ENCODE results near the gene CDK3. TPM values are rescaled to one million over a fixed set of nuclear protein-coding genes. Genes with fewer than 3 reads are reported as not detected.
"Not testable (repeated sequence)": the region's sequence is repeated elsewhere in the genome, so short reads cannot be mapped to it uniquely, and the experiment has no call there.

Gene CDK3
- total RNA-seq, 1 experiment from 2014 or later, result 8.5 TPM

GRCh38 chr17:75970626-75971025, 30.0 kb upstream of the CDK3 start:
- TF ChIP-seq, protein P1, sequence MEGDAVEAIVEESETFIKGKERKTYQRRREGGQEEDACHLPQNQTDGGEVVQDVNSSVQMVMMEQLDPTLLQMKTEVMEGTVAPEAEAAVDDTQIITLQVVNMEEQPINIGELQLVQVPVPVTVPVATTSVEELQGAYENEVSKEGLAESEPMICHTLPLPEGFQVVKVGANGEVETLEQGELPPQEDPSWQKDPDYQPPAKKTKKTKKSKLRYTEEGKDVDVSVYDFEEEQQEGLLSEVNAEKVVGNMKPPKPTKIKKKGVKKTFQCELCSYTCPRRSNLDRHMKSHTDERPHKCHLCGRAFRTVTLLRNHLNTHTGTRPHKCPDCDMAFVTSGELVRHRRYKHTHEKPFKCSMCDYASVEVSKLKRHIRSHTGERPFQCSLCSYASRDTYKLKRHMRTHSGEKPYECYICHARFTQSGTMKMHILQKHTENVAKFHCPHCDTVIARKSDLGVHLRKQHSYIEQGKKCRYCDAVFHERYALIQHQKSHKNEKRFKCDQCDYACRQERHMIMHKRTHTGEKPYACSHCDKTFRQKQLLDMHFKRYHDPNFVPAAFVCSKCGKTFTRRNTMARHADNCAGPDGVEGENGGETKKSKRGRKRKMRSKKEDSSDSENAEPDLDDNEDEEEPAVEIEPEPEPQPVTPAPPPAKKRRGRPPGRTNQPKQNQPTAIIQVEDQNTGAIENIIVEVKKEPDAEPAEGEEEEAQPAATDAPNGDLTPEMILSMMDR (conservative IDR thresholded peaks at IDR 0.05; ENCODE audit: low read depth, low read length), result no peak
- TF ChIP-seq EZH2phosphoT487 (IDR thresholded peaks at IDR 0.05; ENCODE audit: borderline replicate concordance, low read length) (no peak), EZH2 (IDR thresholded peaks at IDR 0.05; ENCODE audit: low read length, unreplicated experiment) (no peak)
- H3K27ac ChIP-seq (ENCODE audit: low read length), result peak overlapping the region; percentile 46
- POLR2A ChIA-PET (ENCODE audit: unreplicated experiment), result interaction anchor here (0.5 kb wide), 1 partner anchor 93 kb away, joined by 3 read pairs; no protein-coding TSS in a partner anchor
- CTCF ChIA-PET, result no interaction called here
- intact Hi-C loops (cut with micrococcal nuclease), result no loop called here
- H3K27me3 ChIP-seq (ENCODE audit: low read length), result no peaks in the 10 kb centered on the region
- no peaks in the 10 kb centered on the region for H3K9me3 ChIP-seq (ENCODE audit: low read length)
- H2AFZ ChIP-seq (ENCODE audit: low read length), result no peak overlapping the region
- ATAC-seq (no peak), DNase-seq (no peak)
- H4K20me1 ChIP-seq (ENCODE audit: low read length), result 0 out of 2 replicates have a peak, but pooled peaks cover 6% of the 10 kb centered on the region
- BruUV-seq (replicated peaks), result no TSS peak
- no peak overlapping the region for H3K9ac ChIP-seq (ENCODE audit: low read length)
- H3K4me3 ChIP-seq (ENCODE audit: low read length), result no peak overlapping the region
- H3K4me1 ChIP-seq (ENCODE audit: insufficient read depth, low read length), result peaks cover 11% of the 10 kb centered on the region
- H3K36me3 ChIP-seq (ENCODE audit: low read depth, low read length), result peaks cover 16% of the 10 kb centered on the region; the same call in 1 of the 2 replicates
- peaks cover 60% of the 10 kb centered on the region for H3K79me2 ChIP-seq (ENCODE audit: low read length)
- peaks cover 5% of the 10 kb centered on the region for H3F3A ChIP-seq (ENCODE audit: low read length, unreplicated experiment)
- peak overlapping the region; percentile 20; the same call in 1 of the 2 replicates for H3K4me2 ChIP-seq (ENCODE audit: low read length)
- H3K9me2 ChIP-seq (replicated peaks; ENCODE audit: low read length), result no peaks in the 10 kb centered on the region

DNA sequence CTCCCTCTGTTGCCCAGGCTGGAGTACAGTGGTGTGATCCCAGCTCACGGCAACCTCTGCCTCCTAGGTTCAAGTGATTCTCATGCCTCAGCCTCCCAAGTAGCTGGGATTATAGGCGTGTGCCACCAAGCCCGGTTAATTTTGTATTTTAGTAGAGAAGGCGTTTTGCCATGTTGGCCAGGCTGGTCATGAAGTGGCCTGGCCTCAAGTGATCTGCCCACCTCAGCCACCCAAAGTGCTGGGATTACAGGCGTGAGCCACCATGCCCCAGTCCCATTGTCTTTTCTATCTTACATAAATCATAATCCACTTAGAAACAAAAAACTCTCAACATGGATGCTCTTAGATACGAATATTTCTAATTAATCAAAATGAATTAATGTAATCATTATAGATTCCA, 25.5 kb upstream of the CDK3 start:
- H2AFZ ChIP-seq (ENCODE audit: low read length); CTCF ChIA-PET; H3K4me2 ChIP-seq (ENCODE audit: low read length); H4K20me1 ChIP-seq (ENCODE audit: low read length); H3K27me3 ChIP-seq (ENCODE audit: low read length); ATAC-seq; H3F3A ChIP-seq (ENCODE audit: low read length, unreplicated experiment); BruUV-seq (replicated peaks); H3K27ac ChIP-seq (ENCODE audit: low read length); intact Hi-C loops (cut with micrococcal nuclease); H3K9me3 ChIP-seq (ENCODE audit: low read length); H3K9me2 ChIP-seq (replicated peaks; ENCODE audit: low read length); POLR2A ChIA-PET (ENCODE audit: unreplicated experiment); DNase-seq; H3K9ac ChIP-seq (ENCODE audit: low read length); H3K4me3 ChIP-seq (ENCODE audit: low read length): not testable (repeated sequence)
- Histone ChIP-seq H3K36me3 (ENCODE audit: low read depth, low read length) (peaks cover 16% of the 10 kb centered on the region; the same call in 1 of the 2 replicates), H3K79me2 (ENCODE audit: low read length) (peaks cover 79% of the 10 kb centered on the region), H3K4me1 (ENCODE audit: insufficient read depth, low read length) (peaks cover 34% of the 10 kb centered on the region)

DNA sequence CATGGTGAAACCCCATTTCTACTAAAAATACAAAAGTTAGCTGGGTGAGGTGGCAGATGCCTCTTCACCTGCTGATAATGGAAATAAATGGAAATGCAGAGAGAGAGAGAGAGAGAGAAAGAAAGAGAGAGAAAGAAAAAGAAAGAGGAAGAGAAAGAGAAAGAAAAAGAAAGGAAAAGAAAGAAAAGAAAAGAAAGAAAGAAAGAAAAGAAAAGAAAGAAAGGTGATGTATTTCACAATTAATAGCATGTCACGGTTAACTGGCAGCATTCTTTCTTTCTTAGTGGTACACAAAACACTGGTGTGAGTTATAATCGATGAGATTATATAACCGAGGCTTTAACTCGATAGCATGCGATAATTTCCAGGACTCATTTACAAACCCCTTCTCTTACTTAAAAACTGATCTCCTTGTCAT, 24.9 kb upstream of the CDK3 start:
- Histone ChIP-seq H3K9me2 (replicated peaks; ENCODE audit: low read length) (no peaks in the 10 kb centered on the region), H3K27me3 (ENCODE audit: low read length) (no peaks in the 10 kb centered on the region), H3K27ac (ENCODE audit: low read length) (no peak overlapping the region), H3K79me2 (ENCODE audit: low read length) (peaks cover 82% of the 10 kb centered on the region), H2AFZ (ENCODE audit: low read length) (no peak overlapping the region), H3F3A (ENCODE audit: low read length, unreplicated experiment) (peaks cover under 1% of the 10 kb centered on the region), H3K9me3 (ENCODE audit: low read length) (no peaks in the 10 kb centered on the region), H3K36me3 (ENCODE audit: low read depth, low read length) (peaks cover 16% of the 10 kb centered on the region; the same call in 1 of the 2 replicates), H3K4me1 (ENCODE audit: insufficient read depth, low read length) (peaks cover 34% of the 10 kb centered on the region), H3K9ac (ENCODE audit: low read length) (peak overlapping the region; percentile 2; the same call in 1 of the 2 replicates), H3K4me3 (ENCODE audit: low read length) (peak overlapping the region; percentile 45), H4K20me1 (ENCODE audit: low read length) (0 out of 2 replicates have a peak, but pooled peaks cover under 1% of the 10 kb centered on the region), H3K4me2 (ENCODE audit: low read length) (peak overlapping the region; percentile 94)
- DNase-seq (no peak), ATAC-seq (no peak)
- TF ChIP-seq EZH2 (IDR thresholded peaks at IDR 0.05; ENCODE audit: low read length, unreplicated experiment) (no peak), EZH2phosphoT487 (IDR thresholded peaks at IDR 0.05; ENCODE audit: borderline replicate concordance, low read length) (no peak)
- TF ChIP-seq, protein P1 (conservative IDR thresholded peaks at IDR 0.05; ENCODE audit: low read depth, low read length), result no peak
- BruUV-seq (replicated peaks), result no TSS peak
- intact Hi-C loops (cut with micrococcal nuclease), result no loop called here
- ChIA-PET POLR2A (ENCODE audit: unreplicated experiment) (no interaction called here), CTCF (no interaction called here)

Data from PC-3 (cell line).